SK-N-SH treated with all-trans-retinoic acid at 6 μM for 48 hours (cell line): ENCODE measurements around the gene TMEM45B.

Experiments
- ATAC-seq: fragments of 200-7000 bp; cut with Tn5 transposase; 3 replicates; pipeline ENCODE4 v1.9.1; 2020; ENCODE audit warnings: mild to moderate bottlenecking, moderate library complexity
- ARNTL ChIP-seq: fragments of 450-650 bp; formaldehyde crosslinking; IDR thresholded peaks from 2 replicates; pipeline ENCODE4 v1.5.0; 2020; ENCODE audit warnings: low read depth, mild to moderate bottlenecking, moderate library complexity, borderline replicate concordance
- BACH2 ChIP-seq: fragments of 250-450 bp; sonication (Bioruptor Pico); IDR thresholded peaks from 2 replicates; pipeline ENCODE4 v1.9.0; 2021; ENCODE audit warnings: mild to moderate bottlenecking, borderline replicate concordance
- CREB5 ChIP-seq: fragments of 250-450 bp; sonication (Bioruptor Pico); IDR thresholded peaks from 2 replicates; pipeline ENCODE4 v1.5.1; 2020; ENCODE audit warnings: low read depth, mild to moderate bottlenecking, moderate library complexity
- ESRRG ChIP-seq: fragments of 250-450 bp; sonication (Bioruptor Pico); IDR thresholded peaks from 2 replicates; pipeline ENCODE4 v1.6.1; 2021; ENCODE audit warnings: mild to moderate bottlenecking
- ISL1 ChIP-seq: fragments of 250-450 bp; sonication (Bioruptor Pico); IDR thresholded peaks from 2 replicates; pipeline ENCODE4 v2.1.2; 2022; ENCODE audit warnings: mild to moderate bottlenecking, moderate library complexity
- OSR1 ChIP-seq: fragments of 250-450 bp; sonication (Bioruptor Pico); IDR thresholded peaks from 2 replicates; pipeline ENCODE4 v1.8.0; 2022; ENCODE audit warnings: moderate library complexity, mild to moderate bottlenecking, inconsistent platforms
- POU6F1 ChIP-seq: fragments of 250-450 bp; sonication (Bioruptor Pico); IDR thresholded peaks from 2 replicates; pipeline ENCODE4 v1.8.0; 2021; ENCODE audit warnings: low read depth, mild to moderate bottlenecking, moderate library complexity, borderline replicate concordance
- RARB ChIP-seq: fragments of 250-450 bp; sonication (Bioruptor Pico); IDR thresholded peaks from 2 replicates; pipeline ENCODE4 v1.8.0; 2021; ENCODE audit warnings: mild to moderate bottlenecking, moderate library complexity
- TCF4 ChIP-seq: fragments of 250-450 bp; sonication (Bioruptor Pico); IDR thresholded peaks from 2 replicates; pipeline ENCODE4 v1.8.0; 2021; ENCODE audit warnings: mild to moderate bottlenecking, moderate library complexity, borderline replicate concordance
- TOX ChIP-seq: fragments of 250-450 bp; sonication (Bioruptor Pico); IDR thresholded peaks from 2 replicates; pipeline ENCODE4 v1.8.0; 2021; ENCODE audit warnings: mild to moderate bottlenecking, moderate library complexity, borderline replicate concordance
- TSHZ2 ChIP-seq: fragments of 250-450 bp; sonication (Bioruptor Pico); IDR thresholded peaks from 2 replicates; pipeline ENCODE4 v1.5.0; 2020; ENCODE audit warnings: mild to moderate bottlenecking, moderate library complexity
- ZC3H10 ChIP-seq: fragments of 250-450 bp; sonication (Bioruptor Pico); IDR thresholded peaks from 2 replicates; pipeline ENCODE4 v1.5.1; 2021; ENCODE audit warnings: mild to moderate bottlenecking, moderate library complexity
- ZFP3 ChIP-seq: fragments of 250-450 bp; sonication (Bioruptor Pico); IDR thresholded peaks from 2 replicates; pipeline ENCODE4 v1.5.0; 2020; ENCODE audit warnings: mild to moderate bottlenecking, moderate library complexity
- ZFP30 ChIP-seq: fragments of 450-650 bp; formaldehyde crosslinking; IDR thresholded peaks from 2 replicates; pipeline ENCODE4 v1.5.0; 2022; ENCODE audit warnings: mild to moderate bottlenecking, moderate library complexity
- ZNF565 ChIP-seq: fragments of 450-650 bp; formaldehyde crosslinking; conservative IDR thresholded peaks from 2 replicates; pipeline ENCODE4 v1.5.0; 2020; ENCODE audit warnings: low read depth, mild to moderate bottlenecking, moderate library complexity
- ZNF70 ChIP-seq: fragments of 450-650 bp; formaldehyde crosslinking; IDR thresholded peaks from 2 replicates; pipeline ENCODE4 v1.5.0; 2020; ENCODE audit warnings: mild to moderate bottlenecking, moderate library complexity
- ZNF8 ChIP-seq: fragments of 450-650 bp; formaldehyde crosslinking; IDR thresholded peaks from 2 replicates; pipeline ENCODE4 v1.5.0; 2020; ENCODE audit warnings: mild to moderate bottlenecking, moderate library complexity
- TF ChIP-seq, protein P1 (sequence below): fragments of 250-450 bp; sonication (Bioruptor Pico); IDR thresholded peaks from 2 replicates; pipeline ENCODE4 v1.8.0; 2020; ENCODE audit warnings: mild to moderate bottlenecking, moderate library complexity, borderline replicate concordance
- TF ChIP-seq, protein P2 (sequence below): fragments of 250-450 bp; sonication (Bioruptor Pico); IDR thresholded peaks from 2 replicates; pipeline ENCODE4 v1.5.1; 2021; ENCODE audit warnings: mild to moderate bottlenecking, moderate library complexity

TMEM45B gene

GRCh38 chr11:129881570-129882170 is 66.0 kb downstream of the TMEM45B start:
- TF ChIP-seq, protein P1, sequence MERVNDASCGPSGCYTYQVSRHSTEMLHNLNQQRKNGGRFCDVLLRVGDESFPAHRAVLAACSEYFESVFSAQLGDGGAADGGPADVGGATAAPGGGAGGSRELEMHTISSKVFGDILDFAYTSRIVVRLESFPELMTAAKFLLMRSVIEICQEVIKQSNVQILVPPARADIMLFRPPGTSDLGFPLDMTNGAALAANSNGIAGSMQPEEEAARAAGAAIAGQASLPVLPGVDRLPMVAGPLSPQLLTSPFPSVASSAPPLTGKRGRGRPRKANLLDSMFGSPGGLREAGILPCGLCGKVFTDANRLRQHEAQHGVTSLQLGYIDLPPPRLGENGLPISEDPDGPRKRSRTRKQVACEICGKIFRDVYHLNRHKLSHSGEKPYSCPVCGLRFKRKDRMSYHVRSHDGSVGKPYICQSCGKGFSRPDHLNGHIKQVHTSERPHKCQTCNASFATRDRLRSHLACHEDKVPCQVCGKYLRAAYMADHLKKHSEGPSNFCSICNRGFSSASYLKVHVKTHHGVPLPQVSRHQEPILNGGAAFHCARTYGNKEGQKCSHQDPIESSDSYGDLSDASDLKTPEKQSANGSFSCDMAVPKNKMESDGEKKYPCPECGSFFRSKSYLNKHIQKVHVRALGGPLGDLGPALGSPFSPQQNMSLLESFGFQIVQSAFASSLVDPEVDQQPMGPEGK (CRISPR knock-in tag) = no peak
- TF ChIP-seq ZNF70 (CRISPR knock-in tag) (no peak), CREB5 (CRISPR knock-in tag) (no peak), ZFP30 (CRISPR knock-in tag) (no peak), POU6F1 (CRISPR knock-in tag) (no peak), ZNF8 (CRISPR knock-in tag) (no peak), ARNTL (CRISPR knock-in tag) (no peak), ZC3H10 (CRISPR knock-in tag) (no peak), TOX (no peak), BACH2 (CRISPR knock-in tag) (no peak), RARB (CRISPR knock-in tag) (no peak), OSR1 (CRISPR knock-in tag) (no peak), ISL1 (no peak)
- ATAC-seq = peak; percentile 93

DNA sequence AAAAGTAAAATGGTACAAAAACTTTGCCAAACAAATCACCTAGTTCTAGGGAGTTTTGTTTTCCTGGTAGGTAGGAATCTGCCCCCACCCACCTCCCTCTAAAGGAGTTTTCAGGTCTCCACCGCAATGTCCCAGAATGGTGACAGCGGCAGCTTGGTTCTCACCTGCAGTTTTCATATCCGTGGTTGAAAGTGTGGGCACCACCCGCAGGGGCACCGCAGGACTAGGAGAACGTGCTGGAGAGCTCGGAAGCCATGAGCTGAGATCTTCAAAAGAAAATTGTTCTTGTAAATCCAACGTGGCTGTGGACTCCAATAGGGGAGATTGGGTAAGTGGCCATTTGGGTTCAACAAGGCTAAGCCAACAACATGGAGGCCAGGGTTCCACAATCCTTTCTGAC is 68.9 kb downstream of the TMEM45B start:
- TF ChIP-seq ZNF565 (CRISPR knock-in tag) (no peak), ZFP3 (CRISPR knock-in tag) (no peak), TCF4 (CRISPR knock-in tag) (no peak)
- TF ChIP-seq, all 23 proteins: peak for 0
- no peak for ATAC-seq

DNA sequence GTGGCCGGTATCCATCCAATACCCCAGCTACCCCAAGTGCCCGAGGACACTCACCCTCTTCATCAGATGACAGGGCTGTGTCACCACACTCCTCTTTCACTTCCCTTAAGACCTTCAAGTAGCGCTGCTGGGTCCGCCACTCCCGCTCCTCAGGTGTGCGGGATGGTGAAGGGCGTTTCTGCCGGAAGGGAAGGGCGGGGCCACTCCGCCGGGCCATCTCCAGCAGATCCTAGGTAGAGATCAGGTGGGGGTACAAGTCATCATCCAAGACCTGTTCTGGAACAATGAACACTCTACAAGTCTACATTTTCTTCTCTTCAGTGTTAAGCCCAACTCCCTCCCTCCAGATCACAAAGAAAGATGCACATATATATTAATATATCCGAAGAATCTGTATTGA is 69.7 kb downstream of the TMEM45B start:
- no peak for ATAC-seq
- TF ChIP-seq POU6F1 (CRISPR knock-in tag) (no peak), TOX (no peak), CREB5 (CRISPR knock-in tag) (no peak), OSR1 (CRISPR knock-in tag) (no peak), ZC3H10 (CRISPR knock-in tag) (no peak), ESRRG (CRISPR knock-in tag) (no peak), ZFP30 (CRISPR knock-in tag) (no peak)

- no peak for ATAC-seq
- TF ChIP-seq POU6F1 (CRISPR knock-in tag) (no peak), TSHZ2 (CRISPR knock-in tag) (no peak), ARNTL (CRISPR knock-in tag) (no peak), ZFP30 (CRISPR knock-in tag) (no peak)
- TF ChIP-seq, protein P2, sequence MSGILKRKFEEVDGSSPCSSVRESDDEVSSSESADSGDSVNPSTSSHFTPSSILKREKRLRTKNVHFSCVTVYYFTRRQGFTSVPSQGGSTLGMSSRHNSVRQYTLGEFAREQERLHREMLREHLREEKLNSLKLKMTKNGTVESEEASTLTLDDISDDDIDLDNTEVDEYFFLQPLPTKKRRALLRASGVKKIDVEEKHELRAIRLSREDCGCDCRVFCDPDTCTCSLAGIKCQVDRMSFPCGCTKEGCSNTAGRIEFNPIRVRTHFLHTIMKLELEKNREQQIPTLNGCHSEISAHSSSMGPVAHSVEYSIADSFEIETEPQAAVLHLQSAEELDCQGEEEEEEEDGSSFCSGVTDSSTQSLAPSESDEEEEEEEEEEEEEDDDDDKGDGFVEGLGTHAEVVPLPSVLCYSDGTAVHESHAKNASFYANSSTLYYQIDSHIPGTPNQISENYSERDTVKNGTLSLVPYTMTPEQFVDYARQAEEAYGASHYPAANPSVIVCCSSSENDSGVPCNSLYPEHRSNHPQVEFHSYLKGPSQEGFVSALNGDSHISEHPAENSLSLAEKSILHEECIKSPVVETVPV = no peak
- TF ChIP-seq, protein P1 (CRISPR knock-in tag) = no peak
Observed at GRCh38 chr11:129888451-129888850, 72.8 kb downstream of the TMEM45B start.
